ENCODE measurements around the gene PSMD14.

DNA sequence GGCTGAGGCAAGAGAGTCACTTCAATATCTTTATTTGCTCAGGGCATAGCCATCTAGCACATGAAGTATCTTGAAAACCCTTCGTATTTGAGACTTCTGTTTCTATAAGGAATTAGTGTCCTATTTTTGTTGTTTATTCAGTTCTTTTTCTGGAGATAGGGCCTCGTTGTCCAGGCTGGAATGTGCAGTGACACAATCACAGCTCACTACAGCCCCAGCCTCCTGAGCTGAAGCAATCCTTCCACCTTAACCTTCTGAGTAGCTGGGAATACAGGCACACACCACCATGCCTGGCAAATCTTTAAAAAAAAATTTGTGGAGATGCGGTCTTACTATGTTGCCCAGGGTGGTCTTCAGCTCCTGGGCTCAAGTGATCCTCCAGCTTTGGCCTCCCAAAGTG is 50.6 kb downstream of the PSMD14 start:
- TF ChIP-seq, protein P1, sequence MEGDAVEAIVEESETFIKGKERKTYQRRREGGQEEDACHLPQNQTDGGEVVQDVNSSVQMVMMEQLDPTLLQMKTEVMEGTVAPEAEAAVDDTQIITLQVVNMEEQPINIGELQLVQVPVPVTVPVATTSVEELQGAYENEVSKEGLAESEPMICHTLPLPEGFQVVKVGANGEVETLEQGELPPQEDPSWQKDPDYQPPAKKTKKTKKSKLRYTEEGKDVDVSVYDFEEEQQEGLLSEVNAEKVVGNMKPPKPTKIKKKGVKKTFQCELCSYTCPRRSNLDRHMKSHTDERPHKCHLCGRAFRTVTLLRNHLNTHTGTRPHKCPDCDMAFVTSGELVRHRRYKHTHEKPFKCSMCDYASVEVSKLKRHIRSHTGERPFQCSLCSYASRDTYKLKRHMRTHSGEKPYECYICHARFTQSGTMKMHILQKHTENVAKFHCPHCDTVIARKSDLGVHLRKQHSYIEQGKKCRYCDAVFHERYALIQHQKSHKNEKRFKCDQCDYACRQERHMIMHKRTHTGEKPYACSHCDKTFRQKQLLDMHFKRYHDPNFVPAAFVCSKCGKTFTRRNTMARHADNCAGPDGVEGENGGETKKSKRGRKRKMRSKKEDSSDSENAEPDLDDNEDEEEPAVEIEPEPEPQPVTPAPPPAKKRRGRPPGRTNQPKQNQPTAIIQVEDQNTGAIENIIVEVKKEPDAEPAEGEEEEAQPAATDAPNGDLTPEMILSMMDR (IDR thresholded peaks at IDR 0.05), result no peak
- no peak for TF ChIP-seq POLR2A (IDR thresholded peaks at IDR 0.05)
